Activated CD4-positive, alpha-beta T cell treated with anti-CD3 and anti-CD28 coated beads, Interleukin-2, amount 50 U/mL, for 16 hours (primary cell): ENCODE data around the gene WASHC3.

Experiments
- DNase-seq: peaks from one replicate; pipeline ENCODE4 v3.0.0-alpha.2; 2020

Gene WASHC3

GRCh38 chr12:101967506-101967905, 94.3 kb downstream of the WASHC3 start:
- DNase-seq = no peak

- DNase-seq = no peak
Measured at GRCh38 chr12:101966496-101966895, 95.3 kb downstream of the WASHC3 start.

GRCh38 chr12:101963697-101964096, 98.1 kb downstream of the WASHC3 start:
- no peak for DNase-seq
